Measurements from ENCODE around the gene ADAMTS5.

ADAMTS5 gene

DNA sequence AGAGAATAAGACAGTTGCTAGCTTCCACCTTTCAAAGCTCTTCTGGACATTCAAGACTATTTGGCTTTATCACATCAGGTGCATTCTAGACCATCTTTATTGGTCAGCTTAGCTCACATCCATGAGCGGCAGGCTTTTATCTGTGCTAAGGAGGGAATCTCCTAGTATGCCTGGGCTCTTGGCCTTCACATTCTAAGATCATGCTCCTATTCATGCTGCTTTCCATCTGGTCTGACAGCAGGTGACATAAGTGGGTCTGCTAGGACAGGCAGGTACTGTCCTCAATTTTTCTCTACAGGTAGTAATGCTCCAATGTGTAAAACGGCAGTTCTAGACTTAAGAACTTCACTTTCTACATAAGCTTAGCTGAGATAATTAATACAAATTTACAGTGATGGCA, 82.5 kb downstream of the ADAMTS5 start:
- Histone ChIP-seq H3K4me1 (ENCODE audit: control insufficient read depth in 1 of 2, insufficient read depth in 2 of 2, low read length in 2 of 2) (no peaks in the 10 kb centered on the region), H3K27ac (ENCODE audit: low read length) (no peak overlapping the region), H3K27me3 (ENCODE audit: low read depth, low read length) (no peaks in the 10 kb centered on the region)

DNA sequence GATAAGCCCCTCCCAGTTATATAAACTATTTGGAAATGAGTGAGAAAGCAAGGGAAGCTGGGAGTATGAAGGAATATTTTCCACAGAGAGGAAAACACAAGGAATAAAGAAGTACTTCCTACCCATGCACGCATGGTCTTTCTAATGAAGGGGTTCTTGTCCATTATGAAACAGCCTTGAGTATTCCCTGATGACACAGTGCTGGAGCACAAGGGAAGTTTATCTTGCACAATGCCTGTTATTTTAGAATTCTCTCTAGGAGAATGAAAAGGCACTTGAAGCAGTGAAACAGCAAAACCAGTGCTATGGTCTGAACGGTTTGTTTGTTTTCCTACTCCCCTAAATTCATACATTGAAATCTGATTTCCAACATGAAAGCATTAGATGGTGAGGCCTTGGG, 83.1 kb downstream of the ADAMTS5 start:
- Histone ChIP-seq H3K27me3 (ENCODE audit: low read depth, low read length) (no peaks in the 10 kb centered on the region), H3K4me3 (ENCODE audit: low read depth in 1 of 2, low read length in 2 of 2) (no peak overlapping the region), H3K9me3 (ENCODE audit: control insufficient read depth in 1 of 2, low read length in 2 of 2) (no peaks in the 10 kb centered on the region), H3K36me3 (ENCODE audit: control insufficient read depth in 1 of 2, insufficient read depth in 2 of 2, low read length in 2 of 2) (no peaks in the 10 kb centered on the region), H3K4me1 (ENCODE audit: control insufficient read depth in 1 of 2, insufficient read depth in 2 of 2, low read length in 2 of 2) (no peaks in the 10 kb centered on the region), H3K27ac (ENCODE audit: low read length) (no peak overlapping the region)

More for the DNA sequence above, 82.5 kb downstream of the ADAMTS5 start:
- H3K9me3 ChIP-seq (ENCODE audit: control insufficient read depth in 1 of 2, low read length in 2 of 2): no peaks in the 10 kb centered on the region
- no peaks in the 10 kb centered on the region for H3K36me3 ChIP-seq (ENCODE audit: control insufficient read depth in 1 of 2, insufficient read depth in 2 of 2, low read length in 2 of 2)
- H3K4me3 ChIP-seq (ENCODE audit: low read depth in 1 of 2, low read length in 2 of 2): no peak overlapping the region

- no peak overlapping the region for H3K27ac ChIP-seq (ENCODE audit: low read length)
- H3K36me3 ChIP-seq (ENCODE audit: control insufficient read depth in 1 of 2, insufficient read depth in 2 of 2, low read length in 2 of 2): no peaks in the 10 kb centered on the region
- H3K27me3 ChIP-seq (ENCODE audit: low read depth, low read length): no peaks in the 10 kb centered on the region
- H3K4me3 ChIP-seq (ENCODE audit: low read depth in 1 of 2, low read length in 2 of 2): no peak overlapping the region
- no peaks in the 10 kb centered on the region for H3K9me3 ChIP-seq (ENCODE audit: control insufficient read depth in 1 of 2, low read length in 2 of 2)
- no peaks in the 10 kb centered on the region for H3K4me1 ChIP-seq (ENCODE audit: control insufficient read depth in 1 of 2, insufficient read depth in 2 of 2, low read length in 2 of 2)
These were observed 85.2 kb downstream of the ADAMTS5 start for GRCh38 chr21:26881504-26882228.

- H3K27ac ChIP-seq (ENCODE audit: low read length): no peak overlapping the region
- H3K4me1 ChIP-seq (ENCODE audit: control insufficient read depth in 1 of 2, insufficient read depth in 2 of 2, low read length in 2 of 2): no peaks in the 10 kb centered on the region
- H3K4me3 ChIP-seq (ENCODE audit: low read depth in 1 of 2, low read length in 2 of 2): no peak overlapping the region
- H3K36me3 ChIP-seq (ENCODE audit: control insufficient read depth in 1 of 2, insufficient read depth in 2 of 2, low read length in 2 of 2): no peaks in the 10 kb centered on the region
- H3K27me3 ChIP-seq (ENCODE audit: low read depth, low read length): no peaks in the 10 kb centered on the region
- H3K9me3 ChIP-seq (ENCODE audit: control insufficient read depth in 1 of 2, low read length in 2 of 2): peaks cover 0 to 7% of the 10 kb centered on the region in 2 donors
These were observed 89.9 kb downstream of the ADAMTS5 start for GRCh38 chr21:26877018-26877417.

DNA sequence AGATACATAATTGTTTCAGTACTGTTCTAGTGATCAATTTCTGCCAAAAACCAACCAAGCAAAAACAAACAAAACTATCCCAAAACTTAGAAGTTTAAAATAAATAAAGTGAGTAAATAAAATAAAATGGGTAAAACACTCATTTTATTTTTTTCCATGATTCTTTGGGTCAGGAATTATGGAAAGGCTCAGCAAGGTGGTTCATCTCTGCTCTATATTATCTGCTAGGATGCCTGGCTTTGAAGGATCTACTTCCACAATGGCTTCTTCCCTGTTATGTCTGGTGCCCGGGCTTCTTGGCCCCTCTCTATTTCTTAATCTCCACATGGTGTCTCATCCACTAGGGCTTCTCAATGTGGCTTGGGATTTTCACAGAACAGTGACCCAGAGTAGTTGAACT, 92.5 kb downstream of the ADAMTS5 start:
- Histone ChIP-seq H3K36me3 (ENCODE audit: control insufficient read depth in 1 of 2, insufficient read depth in 2 of 2, low read length in 2 of 2) (no peaks in the 10 kb centered on the region), H3K9me3 (ENCODE audit: control insufficient read depth in 1 of 2, low read length in 2 of 2) (peaks cover 0 to 7% of the 10 kb centered on the region in 2 donors), H3K4me1 (ENCODE audit: control insufficient read depth in 1 of 2, insufficient read depth in 2 of 2, low read length in 2 of 2) (no peaks in the 10 kb centered on the region), H3K4me3 (ENCODE audit: low read depth in 1 of 2, low read length in 2 of 2) (no peak overlapping the region), H3K27ac (ENCODE audit: low read length) (no peak overlapping the region), H3K27me3 (ENCODE audit: low read depth, low read length) (no peaks in the 10 kb centered on the region)
